Esophagus muscularis mucosa (tissue), 4 donors: ENCODE measurements around the gene COG2. TPM values are rescaled to one million over a fixed set of nuclear protein-coding genes. Genes with fewer than 3 reads are reported as not detected.
"Not testable (repeated sequence)": the region's sequence is repeated elsewhere in the genome, so short reads cannot be mapped to it uniquely, and the experiment has no call there.

Experiments
- DNase-seq: peaks from one replicate; pipeline ENCODE4 v3.0.0-alpha.2; 2017; ENCODE audit errors: extremely low spot score
- H3K27ac ChIP-seq, 4 donors: fragments of 200-600 bp; sonication (generic); replicated peaks in 1 of 4; 1 replicate in 3 of 4; 2 replicates in 1 of 4; pipeline ENCODE4 v1.5.1; 2016 to 2019; ENCODE audit warnings: mild to moderate bottlenecking in 1 of 4
- H3K27me3 ChIP-seq, 4 donors: fragments of 200-600 bp; sonication (generic); one replicate each; pipeline versions ENCODE4 v1.5.1 to v1.6.0; 2016 to 2019
- H3K36me3 ChIP-seq, 4 donors: fragments of 200-600 bp; sonication (generic); one replicate each; pipeline ENCODE4 v1.5.1; 2016 to 2019
- H3K4me1 ChIP-seq, 4 donors: fragments of 200-600 bp; sonication (generic); one replicate each; pipeline ENCODE4 v1.5.1; 2016 to 2019
- H3K4me3 ChIP-seq, 4 donors: fragments of 200-600 bp; sonication (generic); 1 replicate in 2 of 4; 2 replicates in 2 of 4; pipeline ENCODE4 v1.5.1; 2016 to 2019; ENCODE audit warnings: mild to moderate bottlenecking in 4 of 4, moderate library complexity in 1 of 4
- H3K9me3 ChIP-seq, 4 donors: fragments of 200-600 bp; sonication (generic); 1 replicate in 3 of 4; 2 replicates in 1 of 4; pipeline ENCODE4 v1.5.1; 2016 to 2019
- EP300 ChIP-seq: sonication (generic); formaldehyde crosslinking; IDR thresholded peaks from one replicate; pipeline ENCODE4 v1.6.1; 2017; ENCODE audit warnings: antibody characterized with exemption
- POLR2A ChIP-seq: fragments of 450-650 bp; IDR thresholded peaks from one replicate; pipeline ENCODE4 v1.6.1; 2017; ENCODE audit warnings: antibody characterized with exemption, moderate library complexity, mild to moderate bottlenecking, low read depth
- POLR2AphosphoS5 ChIP-seq, 2 donors: sonication (generic); formaldehyde crosslinking; IDR thresholded peaks; one replicate each; pipeline ENCODE4 v1.6.1; 2017; ENCODE audit warnings: antibody characterized with exemption in 2 of 2
- WGBS: methylation state at CpG from one replicate; pipeline ENCODE4 v1.1.5; 2018; 5-methylcytosine and 5-hydroxymethylcytosine counted together
- intact Hi-C: fragments of 100-400 bp; cut with DNase I; formaldehyde crosslinking; loops from one replicate; pipeline ENCODE4 v1.15.1; 2023
- total RNA-seq, 4 donors: library from RNA; depleted of rRNA; stranded (reverse); fragments of >200 nt; gene quantifications; one replicate each; pipeline versions ENCODE4 v1.1.0 to v1.2.1, GENCODE V29; 2016
- TF ChIP-seq, protein P1 (sequence below), 3 experiments: fragments of 200-600 bp in 2 of 3; fragments of 450-650 bp in 1 of 3; sonication (generic) in 2 of 3; IDR thresholded peaks; one replicate each; pipeline ENCODE4 v1.5.1; 2017 to 2019; ENCODE audit warnings: antibody characterized with exemption in 3 of 3, mild to moderate bottlenecking in 2 of 3, moderate library complexity in 1 of 3

The COG2 gene
- total RNA-seq, 4 donors from 2014 or later: 20.9 to 23.9 (median 22.5) TPM

DNA sequence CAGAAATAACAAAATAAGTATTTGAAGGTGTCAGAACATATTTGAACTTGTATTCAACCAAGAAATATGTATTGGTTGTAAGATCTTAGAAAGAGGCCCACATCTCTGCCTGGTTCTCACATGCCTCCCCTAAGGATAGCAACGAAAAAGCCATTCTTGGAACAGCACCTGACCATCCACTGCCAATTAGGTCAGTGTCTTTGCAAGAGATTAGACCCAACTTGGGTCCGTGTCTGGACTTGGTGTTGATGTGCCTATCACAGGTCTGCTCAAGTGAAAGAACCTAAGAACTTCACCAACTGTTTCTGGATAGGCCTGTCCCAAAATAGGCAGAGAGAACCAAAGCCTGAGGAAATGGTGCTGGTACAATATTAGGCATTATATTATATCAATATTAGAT, 46.0 kb upstream of the COG2 start:
- H3K9me3 ChIP-seq: no peaks in the 10 kb centered on the region
- H3K27me3 ChIP-seq: peaks cover 0 to 24% (median 0%) of the 10 kb centered on the region in 4 donors
- WGBS: 69% methylated on average over 2 of the region's 2 CpGs
- no peaks in the 10 kb centered on the region for H3K4me1 ChIP-seq
- intact Hi-C loops: no loop called here
- no peaks in the 10 kb centered on the region for H3K36me3 ChIP-seq
- TF ChIP-seq POLR2AphosphoS5 (IDR thresholded peaks at IDR 0.05) (no peak), EP300 (no peak), POLR2A (no peak)
- TF ChIP-seq, protein P1, sequence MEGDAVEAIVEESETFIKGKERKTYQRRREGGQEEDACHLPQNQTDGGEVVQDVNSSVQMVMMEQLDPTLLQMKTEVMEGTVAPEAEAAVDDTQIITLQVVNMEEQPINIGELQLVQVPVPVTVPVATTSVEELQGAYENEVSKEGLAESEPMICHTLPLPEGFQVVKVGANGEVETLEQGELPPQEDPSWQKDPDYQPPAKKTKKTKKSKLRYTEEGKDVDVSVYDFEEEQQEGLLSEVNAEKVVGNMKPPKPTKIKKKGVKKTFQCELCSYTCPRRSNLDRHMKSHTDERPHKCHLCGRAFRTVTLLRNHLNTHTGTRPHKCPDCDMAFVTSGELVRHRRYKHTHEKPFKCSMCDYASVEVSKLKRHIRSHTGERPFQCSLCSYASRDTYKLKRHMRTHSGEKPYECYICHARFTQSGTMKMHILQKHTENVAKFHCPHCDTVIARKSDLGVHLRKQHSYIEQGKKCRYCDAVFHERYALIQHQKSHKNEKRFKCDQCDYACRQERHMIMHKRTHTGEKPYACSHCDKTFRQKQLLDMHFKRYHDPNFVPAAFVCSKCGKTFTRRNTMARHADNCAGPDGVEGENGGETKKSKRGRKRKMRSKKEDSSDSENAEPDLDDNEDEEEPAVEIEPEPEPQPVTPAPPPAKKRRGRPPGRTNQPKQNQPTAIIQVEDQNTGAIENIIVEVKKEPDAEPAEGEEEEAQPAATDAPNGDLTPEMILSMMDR (IDR thresholded peaks at IDR 0.05): no peak
- no peak overlapping the region for H3K27ac ChIP-seq
- H3K4me3 ChIP-seq: no peak overlapping the region
- no peak for DNase-seq

DNA sequence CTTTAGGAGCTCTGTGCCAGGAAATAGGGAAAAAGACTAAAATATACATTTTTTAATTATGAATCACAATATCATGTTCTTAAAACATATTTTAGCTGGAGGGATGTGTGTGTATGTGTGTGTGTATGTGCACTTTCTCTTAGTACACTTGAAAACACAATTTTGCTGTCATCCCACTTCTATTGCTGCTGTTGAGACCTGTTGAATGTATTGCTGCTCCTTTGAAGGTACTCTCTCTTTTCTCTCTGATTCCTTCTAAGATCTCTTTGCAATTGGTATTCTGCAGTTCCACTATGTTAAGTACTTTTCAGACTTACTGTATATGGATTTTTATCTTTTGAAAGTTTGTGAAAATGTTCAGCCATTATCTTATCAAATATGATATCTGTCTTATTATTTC, 43.5 kb upstream of the COG2 start:
- Histone ChIP-seq H3K36me3 (no peaks in the 10 kb centered on the region), H3K9me3 (no peaks in the 10 kb centered on the region), H3K4me1 (no peaks in the 10 kb centered on the region), H3K27me3 (peaks cover 0 to 4% (median 0%) of the 10 kb centered on the region in 4 donors), H3K4me3 (no peak overlapping the region), H3K27ac (no peak overlapping the region)
- intact Hi-C loops: no loop called here
- DNase-seq: no peak
- TF ChIP-seq, protein P1 (IDR thresholded peaks at IDR 0.05): no peak
- TF ChIP-seq POLR2AphosphoS5 (IDR thresholded peaks at IDR 0.05): no peak
- no peak for TF ChIP-seq POLR2A
- no peak for TF ChIP-seq EP300

DNA sequence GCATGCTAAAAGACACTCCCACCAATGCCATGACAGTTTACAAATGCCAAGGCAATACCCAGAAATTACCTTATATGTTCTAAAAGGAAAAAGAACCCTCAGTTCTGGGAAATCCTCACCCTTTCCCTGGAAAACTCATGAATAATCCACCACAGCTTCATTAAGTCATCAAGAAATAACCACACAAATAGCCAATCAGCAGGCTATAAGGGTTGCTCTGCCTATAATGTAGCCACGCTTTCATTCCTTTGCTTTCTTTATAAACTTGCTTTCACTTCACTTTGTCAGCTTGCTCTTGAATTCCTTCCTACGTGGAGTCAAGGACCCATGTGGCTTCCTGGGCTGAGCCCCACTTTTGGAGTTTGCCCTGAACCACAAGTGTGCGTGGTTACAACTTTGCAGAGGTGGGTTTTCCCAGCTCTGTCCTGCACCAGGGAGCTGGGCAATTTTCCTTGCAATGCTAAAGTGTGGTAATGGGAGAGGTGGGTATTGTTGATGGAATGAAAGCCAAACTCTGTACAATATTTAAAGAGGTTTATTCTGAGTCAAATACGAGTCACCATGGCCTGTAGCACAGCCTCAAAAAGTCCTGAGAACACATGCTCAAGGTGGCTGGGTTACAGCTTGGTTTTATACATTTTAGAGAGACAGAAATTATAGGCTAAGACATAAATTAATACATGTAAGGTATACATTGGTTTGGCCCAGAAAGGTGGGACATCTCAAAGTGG, 42.2 kb upstream of the COG2 start:
- WGBS: 77% methylated on average over 4 of the region's 4 CpGs
- intact Hi-C loops: no loop called here
- Histone ChIP-seq H3K4me1 (no peaks in the 10 kb centered on the region), H3K36me3 (no peaks in the 10 kb centered on the region), H3K4me3 (no peak overlapping the region), H3K27ac (no peak overlapping the region), H3K27me3 (peaks cover 0 to 4% (median 0%) of the 10 kb centered on the region in 4 donors), H3K9me3 (no peaks in the 10 kb centered on the region)
- no peak for TF ChIP-seq EP300
- no peak for TF ChIP-seq POLR2AphosphoS5 (IDR thresholded peaks at IDR 0.05)
- no peak for DNase-seq

DNA sequence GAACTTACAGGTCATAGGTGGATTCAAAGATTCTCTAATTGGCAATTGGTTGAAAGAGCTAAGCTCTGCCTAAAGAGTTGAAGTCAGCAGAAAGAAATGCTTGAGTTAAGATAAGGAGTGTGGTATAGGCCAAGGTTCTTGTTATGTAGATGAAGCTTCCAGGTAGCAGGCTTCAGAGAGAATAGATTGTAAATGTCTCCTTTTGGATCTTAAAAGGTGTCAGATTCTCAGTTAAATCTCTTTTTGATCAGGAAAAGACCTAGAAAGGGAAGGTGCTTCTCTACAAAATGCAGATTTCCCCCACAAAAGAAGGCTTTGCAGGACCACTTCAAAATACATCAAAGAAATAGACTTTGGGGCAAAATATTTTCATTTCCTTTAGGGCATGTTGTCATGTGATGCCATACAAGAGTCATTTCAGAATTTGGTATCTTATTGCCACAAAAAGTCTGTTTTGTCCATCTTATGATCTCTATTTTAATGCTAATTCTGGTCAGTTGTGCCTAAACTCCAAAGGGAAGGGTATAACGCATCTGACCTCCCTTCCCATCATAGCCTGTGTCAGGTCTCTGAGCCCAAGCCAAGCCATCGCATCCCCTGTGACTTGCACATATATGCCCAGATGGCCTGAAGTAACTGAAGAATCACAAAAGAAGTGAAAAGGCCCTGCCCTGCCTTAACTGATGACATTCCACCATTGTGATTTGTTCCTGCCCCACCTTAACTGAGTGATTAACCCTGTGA, 41.5 kb upstream of the COG2 start:
- WGBS: 96% methylated on average over 2 of the region's 2 CpGs
- H3K36me3 ChIP-seq, intact Hi-C loops: not testable (repeated sequence)

DNA sequence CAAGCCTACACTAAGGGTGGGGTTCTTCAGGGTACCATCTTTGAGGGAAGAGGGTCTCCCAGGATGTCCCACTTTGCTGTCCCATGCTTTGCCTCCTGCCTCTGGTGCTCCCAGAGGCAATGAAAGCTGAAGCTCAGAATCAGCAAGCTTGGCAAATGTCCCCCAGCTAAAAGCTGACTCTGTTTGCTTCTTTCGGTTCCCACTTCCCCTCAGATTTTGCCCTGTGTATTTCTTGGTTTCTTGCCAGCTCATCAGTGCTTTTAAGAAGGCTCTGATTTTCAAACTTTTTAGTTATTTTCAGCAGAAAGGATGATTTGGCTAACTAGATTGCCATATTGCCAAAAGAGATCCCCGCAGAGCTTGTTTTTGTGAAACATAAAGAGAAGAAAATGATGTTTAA, 33.1 kb upstream of the COG2 start:
- H3K36me3 ChIP-seq: no peaks in the 10 kb centered on the region
- intact Hi-C loops: no loop called here
- DNase-seq: no peak
- no peak overlapping the region for H3K4me3 ChIP-seq
- TF ChIP-seq POLR2A (no peak), EP300 (no peak), POLR2AphosphoS5 (IDR thresholded peaks at IDR 0.05) (no peak)
- TF ChIP-seq, protein P1 (IDR thresholded peaks at IDR 0.05): no peak
- no peak overlapping the region for H3K27ac ChIP-seq
- no peaks in the 10 kb centered on the region for H3K4me1 ChIP-seq
- WGBS: 66% methylated on average over 2 of the region's 2 CpGs
- H3K27me3 ChIP-seq: no peaks in the 10 kb centered on the region
- H3K9me3 ChIP-seq: no peaks in the 10 kb centered on the region

More for the DNA sequence above, 41.5 kb upstream of the COG2 start:
- not testable (repeated sequence) for DNase-seq, H3K4me3 ChIP-seq, H3K27me3 ChIP-seq, H3K9me3 ChIP-seq, H3K4me1 ChIP-seq, H3K27ac ChIP-seq
